ENCODE results near the gene AKNA. TPM values are rescaled to one million over a fixed set of nuclear protein-coding genes. Genes with fewer than 3 reads are reported as not detected.

Gene AKNA
- total and polyA plus RNA-seq, 2 donors (not counting 1 experiment from before 2014, with no cell fraction given): 178 to 407 TPM

DNA sequence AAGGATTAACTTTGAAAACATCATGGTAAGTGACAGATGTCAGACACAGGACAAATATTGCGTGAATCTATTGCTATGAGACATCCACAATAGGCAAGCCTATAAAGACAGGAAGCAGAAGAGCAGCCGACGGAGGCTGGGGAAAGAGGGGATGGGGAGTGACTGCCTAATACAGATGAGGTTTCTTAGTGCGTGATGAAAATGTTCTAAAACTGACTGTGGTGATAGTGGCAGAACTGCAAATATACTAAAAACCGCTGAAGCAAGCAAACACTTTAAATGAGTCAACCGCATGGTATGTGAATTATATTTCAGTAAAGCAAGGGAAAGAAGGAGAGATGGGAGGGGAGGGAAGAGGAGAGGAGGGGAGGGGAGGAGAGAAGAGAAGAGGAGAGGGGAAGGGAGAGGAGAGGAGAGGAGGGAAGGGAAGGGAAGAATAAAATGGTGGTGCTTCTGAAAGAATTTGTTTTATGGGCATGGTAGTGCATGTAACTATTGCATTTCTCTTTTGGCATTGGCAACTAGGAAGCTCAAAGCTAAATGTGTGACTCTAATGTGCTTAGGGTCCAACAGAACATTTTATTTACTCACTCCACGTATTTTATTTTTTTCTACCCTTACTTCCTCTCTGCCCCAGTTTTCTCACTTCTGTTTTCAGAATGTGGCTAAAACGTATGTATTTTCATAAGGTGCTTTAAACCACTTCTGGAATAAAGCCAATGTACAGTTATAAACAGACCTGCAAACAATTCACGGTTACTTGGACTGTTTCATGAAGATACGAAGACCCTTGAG is 21.3 kb downstream of the AKNA start:
- CTCF ChIA-PET: interaction anchor here (0.6 to 3.4 kb wide), 9 partner anchors 11 to 121 kb away, joined by 3 to 34 read pairs (median 4); partner anchors contain the start of gene AKNA
- H3K79me2 ChIP-seq (ENCODE audit: control insufficient read depth, insufficient read depth, low read length): peaks cover 80% of the 10 kb centered on the region
- H3K9me3 ChIP-seq (ENCODE audit: control extremely low read depth in 1 of 3, control insufficient read depth in 2 of 3, insufficient read depth in 1 of 3, low read length in 2 of 3): no peaks in the 10 kb centered on the region
- Mint-ChIP-seq H3K4me3 (peak overlapping the region; percentile 71), H3K9me3 (ENCODE audit: insufficient read depth) (peaks cover 3% of the 10 kb centered on the region), H3K27ac (peak overlapping the region; percentile 90), H3K4me1 (peaks cover 84% of the 10 kb centered on the region), H3K27me3 (no peaks in the 10 kb centered on the region)
- peaks cover 88 to 99% of the 10 kb centered on the region in 2 donors for H3K4me1 ChIP-seq (ENCODE audit: control insufficient read depth in 2 of 2, insufficient read depth in 2 of 2, low read length in 2 of 2)
- peak overlapping the region in 3 of 5 experiments; percentile 9 to 45 (median 23) for H3K4me3 ChIP-seq (ENCODE audit: control extremely low read depth in 1 of 5, extremely low read depth in 1 of 5, insufficient read depth in 1 of 5, low read depth in 2 of 5, low read length in 4 of 5)
- DNase-seq (peak; percentile 74), ATAC-seq (ENCODE audit: low read depth) (peak; percentile 50)
- no peak overlapping the region for H2AFZ ChIP-seq (ENCODE audit: insufficient read depth, low read depth, low read length, poor library complexity, severe bottlenecking)
- H3K27ac ChIP-seq (ENCODE audit: low read length in 2 of 2): peak overlapping the region; percentile 80
- no peaks in the 10 kb centered on the region for H3K27me3 ChIP-seq (replicated peaks in 1 of 4; ENCODE audit: control extremely low read depth in 1 of 4, control insufficient read depth in 3 of 4, insufficient read depth in 4 of 4, low read length in 3 of 4)
- 2% methylated on average over 6 of the region's 10 CpGs for WGBS (ENCODE audit: insufficient coverage)
- H3K36me3 ChIP-seq (replicated peaks in 1 of 2; ENCODE audit: control extremely low read depth in 1 of 2, control insufficient read depth in 1 of 2, extremely low read depth in 1 of 2, insufficient read depth in 2 of 2, low read length in 1 of 2): peaks cover 6 to 85% of the 10 kb centered on the region in 2 experiments
- H4K20me1 ChIP-seq (ENCODE audit: control insufficient read depth, insufficient read depth, low read length, poor library complexity, severe bottlenecking): peaks cover 11% of the 10 kb centered on the region
- peak overlapping the region; percentile 72 for H3K4me2 ChIP-seq (replicated peaks; ENCODE audit: low read depth, low read length, poor library complexity, severe bottlenecking)
- H3K9ac ChIP-seq (ENCODE audit: low read length): peak overlapping the region; percentile 19
- POLR2A ChIA-PET: interaction anchor here (0.7 to 8.6 kb wide), 5 partner anchors 12 to 31 kb away, joined by 3 to 108 read pairs (median 5); partner anchors contain the start of gene AKNA
- intact Hi-C loops (cut with micrococcal nuclease): no loop called here
- TF ChIP-seq EZH2 (IDR thresholded peaks at IDR 0.05; ENCODE audit: borderline replicate concordance, insufficient read depth, low read depth, low read length, poor library complexity, severe bottlenecking): no peak
- TF ChIP-seq, protein P1, sequence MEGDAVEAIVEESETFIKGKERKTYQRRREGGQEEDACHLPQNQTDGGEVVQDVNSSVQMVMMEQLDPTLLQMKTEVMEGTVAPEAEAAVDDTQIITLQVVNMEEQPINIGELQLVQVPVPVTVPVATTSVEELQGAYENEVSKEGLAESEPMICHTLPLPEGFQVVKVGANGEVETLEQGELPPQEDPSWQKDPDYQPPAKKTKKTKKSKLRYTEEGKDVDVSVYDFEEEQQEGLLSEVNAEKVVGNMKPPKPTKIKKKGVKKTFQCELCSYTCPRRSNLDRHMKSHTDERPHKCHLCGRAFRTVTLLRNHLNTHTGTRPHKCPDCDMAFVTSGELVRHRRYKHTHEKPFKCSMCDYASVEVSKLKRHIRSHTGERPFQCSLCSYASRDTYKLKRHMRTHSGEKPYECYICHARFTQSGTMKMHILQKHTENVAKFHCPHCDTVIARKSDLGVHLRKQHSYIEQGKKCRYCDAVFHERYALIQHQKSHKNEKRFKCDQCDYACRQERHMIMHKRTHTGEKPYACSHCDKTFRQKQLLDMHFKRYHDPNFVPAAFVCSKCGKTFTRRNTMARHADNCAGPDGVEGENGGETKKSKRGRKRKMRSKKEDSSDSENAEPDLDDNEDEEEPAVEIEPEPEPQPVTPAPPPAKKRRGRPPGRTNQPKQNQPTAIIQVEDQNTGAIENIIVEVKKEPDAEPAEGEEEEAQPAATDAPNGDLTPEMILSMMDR (IDR thresholded peaks at IDR 0.05): no peak

DNA sequence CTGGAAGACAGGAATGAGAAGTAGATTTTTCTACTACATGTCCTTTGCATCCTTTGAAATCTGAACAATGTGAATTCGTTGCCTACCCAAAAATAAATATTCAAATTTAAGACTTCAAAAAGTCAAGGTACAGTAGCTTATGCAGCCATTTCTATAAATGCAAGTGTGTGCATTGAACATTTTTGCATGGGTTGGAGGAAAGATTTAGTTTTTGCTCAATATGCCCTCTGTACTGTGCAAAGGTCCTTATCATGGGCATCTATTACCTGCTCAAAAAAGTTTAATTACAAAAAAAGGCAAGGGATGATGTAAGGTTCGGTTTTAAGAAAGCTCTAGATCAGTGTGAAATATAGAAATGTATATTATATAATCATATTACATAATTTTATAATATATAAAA is 22.6 kb downstream of the AKNA start:
- no peaks in the 10 kb centered on the region for H3K27me3 Mint-ChIP-seq
- Histone ChIP-seq H3K4me1 (ENCODE audit: control insufficient read depth in 2 of 2, insufficient read depth in 2 of 2, low read length in 2 of 2) (peaks cover 74 to 86% of the 10 kb centered on the region in 2 donors), H3K4me2 (replicated peaks; ENCODE audit: low read depth, low read length, poor library complexity, severe bottlenecking) (peak overlapping the region; percentile 55), H3K27ac (ENCODE audit: low read length in 2 of 2) (peak overlapping the region; percentile 28 to 75), H4K20me1 (ENCODE audit: control insufficient read depth, insufficient read depth, low read length, poor library complexity, severe bottlenecking) (peaks cover 24% of the 10 kb centered on the region), H3K27me3 (replicated peaks in 1 of 4; ENCODE audit: control extremely low read depth in 1 of 4, control insufficient read depth in 3 of 4, insufficient read depth in 4 of 4, low read length in 3 of 4) (no peaks in the 10 kb centered on the region), H2AFZ (ENCODE audit: insufficient read depth, low read depth, low read length, poor library complexity, severe bottlenecking) (no peak overlapping the region), H3K9ac (ENCODE audit: low read length) (peak overlapping the region; percentile 10), H3K4me3 (ENCODE audit: control extremely low read depth in 1 of 5, extremely low read depth in 1 of 5, insufficient read depth in 1 of 5, low read depth in 2 of 5, low read length in 4 of 5) (peak overlapping the region in 1 of 5 experiments; percentile 31), H3K79me2 (ENCODE audit: control insufficient read depth, insufficient read depth, low read length) (peaks cover 82% of the 10 kb centered on the region), H3K9me3 (ENCODE audit: control extremely low read depth in 1 of 3, control insufficient read depth in 2 of 3, insufficient read depth in 1 of 3, low read length in 2 of 3) (no peaks in the 10 kb centered on the region), H3K36me3 (replicated peaks in 1 of 2; ENCODE audit: control extremely low read depth in 1 of 2, control insufficient read depth in 1 of 2, extremely low read depth in 1 of 2, insufficient read depth in 2 of 2, low read length in 1 of 2) (peaks cover 6 to 89% of the 10 kb centered on the region in 2 experiments)
- peak overlapping the region; percentile 75 for H3K4me3 Mint-ChIP-seq
- ATAC-seq (ENCODE audit: low read depth) (no peak), DNase-seq (no peak)
- WGBS (ENCODE audit: insufficient coverage): no CpG with 5 or more reads among the region's 2 CpGs
- peak overlapping the region; percentile 94 for H3K27ac Mint-ChIP-seq
- peaks cover 78% of the 10 kb centered on the region for H3K4me1 Mint-ChIP-seq
- intact Hi-C loops (cut with micrococcal nuclease): no loop called here
- ChIA-PET POLR2A (interaction anchor here (1.7 to 8.6 kb wide), 4 partner anchors 8 to 32 kb away, joined by 6 to 108 read pairs (median 28); partner anchors contain the start of gene AKNA), CTCF (interaction anchor here (0.8 to 2.3 kb wide), 9 partner anchors 8 to 288 kb away, joined by 3 to 10 read pairs (median 4); partner anchors contain the start of gene AKNA)
- peaks cover 3% of the 10 kb centered on the region for H3K9me3 Mint-ChIP-seq (ENCODE audit: insufficient read depth)
- no peak for TF ChIP-seq EZH2 (IDR thresholded peaks at IDR 0.05; ENCODE audit: borderline replicate concordance, insufficient read depth, low read depth, low read length, poor library complexity, severe bottlenecking)
- TF ChIP-seq, protein P1 (IDR thresholded peaks at IDR 0.05): no peak
